NCI-H146 treated with DMSO at 0.1 percent for 48 hours (cell line): ENCODE data around the gene SRRM5.
"Not testable (repeated sequence)": the region's sequence is repeated elsewhere in the genome, so short reads cannot be mapped to it uniquely, and the experiment has no call there.

Source experiments
- DNase-seq: peaks from one replicate; lab custom pipeline; 2025; ENCODE audit not compliant: unreplicated experiment; lab: John Stamatoyannopoulos, UW

The SRRM5 gene

GRCh38 chr19:43611788-43612187 lies at the start of gene SRRM5:
SRRM5 (plus strand) TSS chr19:43612088; CDS start chr19:43612122, 34 bp downstream.
- DNase-seq = no peak

GRCh38 chr19:43562226-43562697 lies 49.6 kb upstream of the SRRM5 start:
- DNase-seq = no peak

- DNase-seq = peak; percentile 37
Observed at GRCh38 chr19:43562698-43563241, 49.1 kb upstream of the SRRM5 start.

- DNase-seq = no peak
Observed at GRCh38 chr19:43563816-43564457, 48.0 kb upstream of the SRRM5 start.

GRCh38 chr19:43564800-43565199 lies 47.1 kb upstream of the SRRM5 start:
- DNase-seq = no peak

- DNase-seq = no peak
Observed at GRCh38 chr19:43569657-43570056, 42.2 kb upstream of the SRRM5 start.

- DNase-seq = peak; percentile 92
Observed at GRCh38 chr19:43570174-43570791, 41.6 kb upstream of the SRRM5 start.

- DNase-seq = peak; percentile 7
Observed at GRCh38 chr19:43572171-43572588, 39.7 kb upstream of the SRRM5 start.

GRCh38 chr19:43574424-43575155 lies 37.3 kb upstream of the SRRM5 start:
- DNase-seq = no peak

GRCh38 chr19:43575156-43575950 lies 36.5 kb upstream of the SRRM5 start, which contains the start of the genes PINLYP and XRCC1:
PINLYP (plus strand) TSS chr19:43575801; CDS start chr19:43577192, 1,391 bp downstream.
XRCC1 (minus strand) TSS chr19:43575527; CDS start chr19:43575458, 69 bp downstream.
- peak; percentile 99 for DNase-seq

- DNase-seq = peak; percentile 74
Observed at GRCh38 chr19:43575955-43576878, 35.7 kb upstream of the SRRM5 start.

GRCh38 chr19:43578787-43579186 lies 33.1 kb upstream of the SRRM5 start:
- DNase-seq = no peak

- no peak for DNase-seq
Observed at GRCh38 chr19:43581467-43581866, 30.4 kb upstream of the SRRM5 start.

GRCh38 chr19:43582495-43582894 lies 29.4 kb upstream of the SRRM5 start:
- no peak for DNase-seq

- no peak for DNase-seq
Observed at GRCh38 chr19:43584484-43584883, 27.4 kb upstream of the SRRM5 start.

GRCh38 chr19:43586346-43586745 lies 25.5 kb upstream of the SRRM5 start:
- no peak for DNase-seq

- not testable (repeated sequence) for DNase-seq
Observed at GRCh38 chr19:43587029-43587428, 24.9 kb upstream of the SRRM5 start.

- DNase-seq = no peak
Observed at GRCh38 chr19:43589277-43589676, 22.6 kb upstream of the SRRM5 start.

- no peak for DNase-seq
Observed at GRCh38 chr19:43589678-43590077, 22.2 kb upstream of the SRRM5 start.
